H9 (cell line): ENCODE data around the gene PPFIBP1. TPM values are rescaled to one million over a fixed set of nuclear protein-coding genes. Genes with fewer than 3 reads are reported as not detected.
A peak's percentile ranks its signal among the peaks of the same experiment; 100 is the strongest.

Source experiments
- DNase-seq: peaks from one replicate; pipeline ENCODE4 v3.0.0-alpha.2; 2017
- H2AFZ ChIP-seq: one replicate; pipeline ENCODE4 v1.6.1; 2013; ENCODE audit warnings: mild to moderate bottlenecking, low read length, control low read depth, moderate library complexity
- H2AK5ac ChIP-seq: 2 replicates; pipeline ENCODE4 v1.6.1; 2013; ENCODE audit warnings: low read length, control low read depth, mixed read lengths; ENCODE audit not compliant: insufficient read length
- H2BK120ac ChIP-seq: one replicate; pipeline ENCODE4 v1.6.1; 2013; ENCODE audit warnings: low read depth, mild to moderate bottlenecking, low read length, control low read depth, inconsistent platforms; ENCODE audit not compliant: poor library complexity, severe bottlenecking
- H2BK12ac ChIP-seq: 2 replicates; pipeline ENCODE4 v1.6.1; 2013; ENCODE audit warnings: low read length, control low read depth, mixed read lengths, low read depth; ENCODE audit not compliant: insufficient read length
- H2BK15ac ChIP-seq: 2 replicates; pipeline ENCODE4 v1.6.1; 2013; ENCODE audit warnings: low read depth, low read length, control low read depth
- H2BK20ac ChIP-seq: one replicate; pipeline ENCODE4 v1.6.1; 2013; ENCODE audit warnings: low read depth, mild to moderate bottlenecking, low read length, control low read depth, inconsistent platforms; ENCODE audit not compliant: poor library complexity, severe bottlenecking
- H2BK5ac ChIP-seq: 2 replicates; pipeline ENCODE4 v1.6.1; 2013; ENCODE audit warnings: low read length, control low read depth, mixed read lengths; ENCODE audit not compliant: insufficient read length
- H3K14ac ChIP-seq: 2 replicates; pipeline ENCODE4 v1.6.1; 2013; ENCODE audit warnings: low read length, control low read depth; ENCODE audit not compliant: insufficient read depth
- H3K18ac ChIP-seq: 2 replicates; pipeline ENCODE4 v1.6.1; 2013; ENCODE audit warnings: low read depth, mild to moderate bottlenecking, mixed read lengths, low read length, control low read depth; ENCODE audit not compliant: insufficient read length
- H3K23ac ChIP-seq: 2 replicates; pipeline ENCODE4 v1.6.1; 2013; ENCODE audit warnings: low read length, control low read depth, mixed read lengths, low read depth; ENCODE audit not compliant: insufficient read length
- H3K23me2 ChIP-seq: 2 replicates; pipeline ENCODE4 v1.6.1; 2013; ENCODE audit warnings: low read depth, mild to moderate bottlenecking, mixed read lengths, low read length, control low read depth; ENCODE audit not compliant: insufficient read length, poor library complexity, severe bottlenecking
- H3K27ac ChIP-seq: 2 replicates; pipeline ENCODE4 v1.5.1; 2013; ENCODE audit warnings: low read length, control low read depth, mixed read lengths, low read depth; ENCODE audit not compliant: insufficient read length
- H3K27me3 ChIP-seq: 2 replicates; pipeline ENCODE4 v1.6.1; 2013; ENCODE audit warnings: low read length, control low read depth, inconsistent platforms; ENCODE audit not compliant: insufficient read depth
- H3K4ac ChIP-seq: 2 replicates; pipeline ENCODE4 v1.6.1; 2013; ENCODE audit warnings: low read depth, mild to moderate bottlenecking, control low read depth, inconsistent platforms, low read length, moderate library complexity
- H3K4me1 ChIP-seq: 2 replicates; pipeline ENCODE4 v1.6.1; 2013; ENCODE audit warnings: low read length, control low read depth, inconsistent platforms; ENCODE audit not compliant: insufficient read depth
- H3K4me2 ChIP-seq: 2 replicates; pipeline ENCODE4 v1.6.1; 2013; ENCODE audit warnings: low read length, control low read depth, mixed read lengths; ENCODE audit not compliant: insufficient read length, insufficient read depth
- H3K56ac ChIP-seq: 2 replicates; pipeline ENCODE4 v1.6.1; 2013; ENCODE audit warnings: low read depth, mild to moderate bottlenecking, mixed read lengths, low read length, control low read depth; ENCODE audit not compliant: insufficient read length
- H3K79me1 ChIP-seq: 2 replicates; pipeline ENCODE4 v1.6.1; 2013; ENCODE audit warnings: low read depth, mild to moderate bottlenecking, moderate library complexity, low read length, control low read depth, inconsistent platforms; ENCODE audit not compliant: insufficient read depth, poor library complexity, severe bottlenecking
- H3K79me2 ChIP-seq: 2 replicates; pipeline ENCODE4 v1.6.1; 2013; ENCODE audit warnings: low read length, control low read depth, inconsistent platforms; ENCODE audit not compliant: insufficient read depth
- H3K9ac ChIP-seq: 2 replicates; pipeline ENCODE4 v1.6.1; 2013; ENCODE audit warnings: low read length, control low read depth, mixed read lengths; ENCODE audit not compliant: insufficient read length; ENCODE audit errors: extremely low read depth
- H3K9me3 ChIP-seq: one replicate; pipeline ENCODE4 v1.6.1; 2013; ENCODE audit warnings: low read depth, low read length, inconsistent platforms; ENCODE audit not compliant: control insufficient read depth
- H3T11ph ChIP-seq: one replicate; pipeline ENCODE4 v1.6.1; 2013; ENCODE audit warnings: mild to moderate bottlenecking, low read length, control low read depth, inconsistent platforms
- H4K20me1 ChIP-seq: one replicate; pipeline ENCODE4 v1.6.1; 2013; ENCODE audit not compliant: control insufficient read depth, insufficient read length, insufficient read depth
- H4K5ac ChIP-seq: 2 replicates; pipeline ENCODE4 v1.6.1; 2013; ENCODE audit warnings: low read depth, mild to moderate bottlenecking, mixed read lengths, low read length, control low read depth; ENCODE audit not compliant: insufficient read length
- H4K8ac ChIP-seq: replicated peaks from 2 replicates; pipeline ENCODE4 v1.6.1; 2013; ENCODE audit warnings: low read length, control low read depth, mixed read lengths, low read depth; ENCODE audit not compliant: insufficient read length
- H4K91ac ChIP-seq: 2 replicates; pipeline ENCODE4 v1.6.1; 2013; ENCODE audit warnings: low read depth, mild to moderate bottlenecking, moderate library complexity, mixed read lengths, low read length, control low read depth; ENCODE audit not compliant: insufficient read length
- H3K27ac Mint-ChIP-seq, 3 experiments: 2 replicates in 2 of 3; 3 replicates in 1 of 3; pipeline ENCODE4 v1.8.0; 2020 to 2021; ENCODE audit warnings: mixed read lengths in 3 of 3, mild to moderate bottlenecking in 1 of 3, moderate library complexity in 1 of 3
- H3K27me3 Mint-ChIP-seq: 2 replicates; pipeline ENCODE4 v1.8.0; 2021; ENCODE audit warnings: low read depth, mild to moderate bottlenecking, moderate library complexity, mixed read lengths
- H3K36me3 Mint-ChIP-seq, 3 experiments: 2 replicates in 2 of 3; 3 replicates in 1 of 3; pipeline ENCODE4 v1.8.0; 2020 to 2021; ENCODE audit warnings: low read depth in 3 of 3, mixed read lengths in 3 of 3; ENCODE audit not compliant: insufficient read depth in 1 of 3
- H3K4me1 Mint-ChIP-seq, 2 experiments: 2 replicates each; pipeline ENCODE4 v1.8.0; 2020; ENCODE audit warnings: mixed read lengths in 2 of 2
- H3K4me3 Mint-ChIP-seq, 2 experiments: 2 replicates in 1 of 2; 3 replicates in 1 of 2; pipeline ENCODE4 v1.8.0; 2020 to 2021; ENCODE audit warnings: mild to moderate bottlenecking in 2 of 2, mixed read lengths in 2 of 2, moderate library complexity in 1 of 2
- H3K9me3 Mint-ChIP-seq, 2 experiments: 2 replicates in 1 of 2; 3 replicates in 1 of 2; pipeline ENCODE4 v1.8.0; 2020; ENCODE audit warnings: mild to moderate bottlenecking in 2 of 2, mixed read lengths in 2 of 2, moderate library complexity in 1 of 2
- CTCF ChIP-seq: fragments of 200-600 bp; sonication (generic); conservative IDR thresholded peaks from 3 replicates; pipeline ENCODE4 v1.8.0; 2021; ENCODE audit warnings: antibody characterized with exemption, mild to moderate bottlenecking
- WGBS: extraction: QIAGEN DNeasy Blood & Tissue Kit; methylation state at CpG from one replicate; pipeline ENCODE4 v1.1.7; 2013; ENCODE audit warnings: missing lambda C conversion rate, low lambda C conversion rate, mixed read lengths; ENCODE audit not compliant: insufficient read length; ENCODE audit errors: extremely low coverage; 5-methylcytosine and 5-hydroxymethylcytosine counted together
- total RNA-seq: library from RNA; stranded (reverse); gene quantifications from 2 replicates; pipeline ENCODE4 v1.2.1, GENCODE V29; 2021

PPFIBP1 gene
- total RNA-seq, 1 experiment from 2014 or later, result 29.2 TPM

DNA sequence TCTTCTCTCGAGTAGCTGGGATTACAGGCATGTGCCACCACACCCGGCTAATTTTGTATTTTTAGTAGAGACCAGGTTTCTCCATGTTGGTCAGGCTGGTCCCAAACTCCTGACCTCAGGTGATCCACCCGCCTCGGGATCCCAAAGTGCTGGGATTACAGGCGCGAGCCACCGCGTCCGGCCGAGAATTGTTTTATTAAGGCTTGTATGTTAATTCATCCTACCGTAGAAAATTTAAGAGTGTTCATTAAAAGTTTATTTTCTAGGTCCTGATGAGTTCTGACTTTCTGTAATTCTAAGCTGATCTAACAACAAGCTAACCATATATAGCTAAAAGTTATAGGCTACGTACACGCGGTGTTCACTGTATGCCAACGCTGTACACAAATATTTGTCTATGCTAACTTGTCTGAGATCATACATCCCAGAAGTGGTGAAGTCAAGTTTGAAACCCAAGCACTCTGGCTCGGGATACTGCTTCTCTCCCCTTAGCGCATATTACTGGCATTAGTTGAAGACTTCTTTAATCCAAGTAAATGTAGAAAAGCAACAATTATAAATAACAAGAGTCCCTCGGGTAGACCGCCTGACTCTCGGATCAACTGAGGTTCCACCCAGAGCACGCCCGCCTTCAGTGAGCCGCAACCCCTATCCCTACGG, 186.1 kb downstream of the PPFIBP1 start:
- no peak overlapping the region for H4K8ac ChIP-seq
- H3K27ac ChIP-seq, result no peak overlapping the region
- H2BK5ac ChIP-seq, result no peak overlapping the region
- peak overlapping the region; percentile 97 for H3K4me2 ChIP-seq
- H4K5ac ChIP-seq, result no peak overlapping the region
- H3K4ac ChIP-seq, result no peak overlapping the region
- no peak overlapping the region for H2AK5ac ChIP-seq
- H4K91ac ChIP-seq, result no peak overlapping the region
- H3K23me2 ChIP-seq, result peaks cover 5% of the 10 kb centered on the region
- no peaks in the 10 kb centered on the region for H3K4me1 ChIP-seq
- H2BK20ac ChIP-seq, result no peak overlapping the region
- Mint-ChIP-seq H3K27ac (peak overlapping the region; percentile 91 to 98 (median 95); a peak in 6 of 7 replicates), H3K4me1 (peaks cover 15 to 19% of the 10 kb centered on the region in 2 experiments), H3K27me3 (no peaks in the 10 kb centered on the region; the same call in none of the 2 replicates), H3K4me3 (peak overlapping the region; percentile 93 to 95), H3K9me3 (peaks cover 0 to 6% of the 10 kb centered on the region in 2 experiments; a peak in 1 of 5 replicates), H3K36me3 (peaks cover 7 to 21% (median 7%) of the 10 kb centered on the region in 3 experiments; a peak in 6 of 7 replicates)
- no peak overlapping the region for H3K23ac ChIP-seq
- WGBS, result no CpG with 5 or more reads among the region's 24 CpGs
- no peak for DNase-seq
- H3K56ac ChIP-seq, result no peak overlapping the region
- H3K79me2 ChIP-seq, result peaks cover 10% of the 10 kb centered on the region; the same call in 1 of the 2 replicates
- H3K79me1 ChIP-seq, result peaks cover 11% of the 10 kb centered on the region
- H3T11ph ChIP-seq, result no peak overlapping the region
- H3K27me3 ChIP-seq, result no peaks in the 10 kb centered on the region
- H4K20me1 ChIP-seq, result no peaks in the 10 kb centered on the region
- H3K9me3 ChIP-seq, result no peaks in the 10 kb centered on the region
- peak overlapping the region; percentile 98; the same call in 1 of the 2 replicates for H3K14ac ChIP-seq
- no peak overlapping the region for H2BK120ac ChIP-seq
- TF ChIP-seq CTCF, result no peak
- H2BK12ac ChIP-seq, result no peak overlapping the region
- peak overlapping the region; percentile 95 for H3K9ac ChIP-seq
- H2BK15ac ChIP-seq, result no peak overlapping the region
- no peak overlapping the region for H3K18ac ChIP-seq
- peak overlapping the region; percentile 53 for H2AFZ ChIP-seq
